ENCODE data around the gene RASAL1.

RASAL1 gene

GRCh38 chr12:113115455-113116126 is 20.0 kb downstream of the RASAL1 start:
- no peak for DNase-seq (ENCODE audit: low read depth in 2 of 2)

- DNase-seq (ENCODE audit: low read depth in 2 of 2): no peak
These were observed 20.9 kb downstream of the RASAL1 start for GRCh38 chr12:113114447-113115178.

GRCh38 chr12:113113397-113113796 is 22.2 kb downstream of the RASAL1 start:
- no peak for DNase-seq (ENCODE audit: low read depth in 2 of 2)

- DNase-seq (ENCODE audit: low read depth in 2 of 2): no peak
These were observed 23.3 kb downstream of the RASAL1 start for GRCh38 chr12:113112043-113112899.

GRCh38 chr12:113111247-113111646 is 24.3 kb downstream of the RASAL1 start:
- no peak for DNase-seq (ENCODE audit: low read depth in 2 of 2)

GRCh38 chr12:113109872-113110599 is 25.5 kb downstream of the RASAL1 start:
- DNase-seq (ENCODE audit: low read depth in 2 of 2): no peak

- no peak for DNase-seq (ENCODE audit: low read depth in 2 of 2)
These were observed 26.2 kb downstream of the RASAL1 start for GRCh38 chr12:113109360-113109759.

GRCh38 chr12:113108308-113108707 is 27.3 kb downstream of the RASAL1 start:
- DNase-seq (ENCODE audit: low read depth in 2 of 2): no peak

- no peak for DNase-seq (ENCODE audit: low read depth in 2 of 2)
These were observed 29.2 kb downstream of the RASAL1 start for GRCh38 chr12:113106361-113106760.

- no peak for DNase-seq (ENCODE audit: low read depth in 2 of 2)
These were observed 29.8 kb downstream of the RASAL1 start for GRCh38 chr12:113105606-113106271.

GRCh38 chr12:113104953-113105510 is 30.5 kb downstream of the RASAL1 start:
- no peak for DNase-seq (ENCODE audit: low read depth in 2 of 2)

GRCh38 chr12:113103756-113104450 is 31.7 kb downstream of the RASAL1 start:
- DNase-seq (ENCODE audit: low read depth in 2 of 2): peak in 1 of 2 donors; percentile 31

- no peak for DNase-seq (ENCODE audit: low read depth in 2 of 2)
These were observed 32.8 kb downstream of the RASAL1 start for GRCh38 chr12:113102811-113103210.

- DNase-seq (ENCODE audit: low read depth in 2 of 2): no peak
These were observed 33.8 kb downstream of the RASAL1 start for GRCh38 chr12:113101751-113102150.

- no peak for DNase-seq (ENCODE audit: low read depth in 2 of 2)
These were observed 35.8 kb downstream of the RASAL1 start for GRCh38 chr12:113099764-113100163.

GRCh38 chr12:113099364-113099763 is 36.2 kb downstream of the RASAL1 start:
- DNase-seq (ENCODE audit: low read depth in 2 of 2): no peak

GRCh38 chr12:113098441-113099028 is 37.0 kb downstream of the RASAL1 start:
- DNase-seq (ENCODE audit: low read depth in 2 of 2): peak in 1 of 2 donors; percentile 56

GRCh38 chr12:113097716-113098440 is 37.7 kb downstream of the RASAL1 start:
- no peak for DNase-seq (ENCODE audit: low read depth in 2 of 2)

All from stimulated activated CD4-positive, alpha-beta T cell treated with anti-CD3 and anti-CD28 coated beads, Interleukin-1b, Interleukin-23, amount 100 ng/mL, for 1 hour (primary cell).